HepG2 (cell line): Measurements from ENCODE around the gene COL9A2. TPM values are rescaled to one million over a fixed set of nuclear protein-coding genes. Genes with fewer than 3 reads are reported as not detected.

Experiments
- ERF ChIP-seq: IDR thresholded peaks from 2 replicates; pipeline ENCODE4 v1.6.1; 2018; ENCODE audit warnings: missing biosample characterization, missing genetic modification reagents
- KAT2B ChIP-seq: fragments of 150-350 bp; IDR thresholded peaks from 2 replicates; pipeline ENCODE4 v1.6.1; 2014; ENCODE audit warnings: low read depth, low read length, borderline replicate concordance
- KLF15 ChIP-seq: sonication (generic); formaldehyde crosslinking; IDR thresholded peaks from 2 replicates; pipeline ENCODE4 v1.8.1; 2023; ENCODE audit warnings: borderline replicate concordance, mild to moderate bottlenecking, inconsistent platforms, missing genetic modification reagents, mixed read lengths
- MTF2 ChIP-seq: sonication (generic); formaldehyde crosslinking; IDR thresholded peaks from 2 replicates; pipeline ENCODE4 v1.5.0; 2020; ENCODE audit warnings: missing genetic modification reagents, borderline replicate concordance
- NFYC ChIP-seq: IDR thresholded peaks from 2 replicates; pipeline ENCODE4 v1.6.1; 2016; ENCODE audit warnings: missing genetic modification reagents, missing compliant biosample characterization
- NR2F6 ChIP-seq, 2 experiments: IDR thresholded peaks; 2 replicates each; pipeline ENCODE4 v1.6.1; 2016; ENCODE audit warnings: antibody characterized with exemption in 1 of 2, mild to moderate bottlenecking in 1 of 2
- POLR2A ChIP-seq, 2 experiments: IDR thresholded peaks; 2 replicates each; pipeline ENCODE4 v1.6.1; 2011; ENCODE audit warnings: low read depth in 2 of 2, low read length in 2 of 2, mild to moderate bottlenecking in 1 of 2, moderate library complexity in 1 of 2; ENCODE audit not compliant: insufficient read depth in 1 of 2
- POLR2AphosphoS5 ChIP-seq: IDR thresholded peaks from 2 replicates; pipeline ENCODE4 v1.6.1; 2012; ENCODE audit warnings: low read depth, low read length
- RCOR2 ChIP-seq: IDR thresholded peaks from 2 replicates; pipeline ENCODE4 v1.6.1; 2016; ENCODE audit warnings: missing biosample characterization, missing genetic modification reagents
- SOX13 ChIP-seq, 3 experiments: fragments of 450-650 bp in 1 of 3; sonication (generic) in 1 of 3; formaldehyde crosslinking in 1 of 3; IDR thresholded peaks in 2 of 3; conservative IDR thresholded peaks in 1 of 3; 2 replicates each; pipeline versions ENCODE4 v1.5.0 to v1.6.1; 2016 to 2020; ENCODE audit warnings: antibody characterized with exemption in 1 of 3, mild to moderate bottlenecking in 1 of 3, missing compliant biosample characterization in 1 of 3, missing genetic modification reagents in 1 of 3, moderate library complexity in 1 of 3
- SUZ12 ChIP-seq: fragments of 150-350 bp; IDR thresholded peaks from 2 replicates; pipeline ENCODE4 v1.6.1; 2014; ENCODE audit warnings: low read depth, low read length
- TAF15 ChIP-seq: fragments of 200-400 bp; formaldehyde crosslinking; IDR thresholded peaks from one replicate; pipeline ENCODE4 v1.6.1; 2018; ENCODE audit warnings: mild to moderate bottlenecking, low read depth, low read length; ENCODE audit not compliant: poor library complexity, severe bottlenecking
- ZNF451 ChIP-seq: sonication (generic); formaldehyde crosslinking; IDR thresholded peaks from 2 replicates; pipeline ENCODE4 v1.5.0; 2020; ENCODE audit warnings: mild to moderate bottlenecking, missing genetic modification reagents
- ZNF614 ChIP-seq: IDR thresholded peaks from 2 replicates; pipeline ENCODE4 v1.6.1; 2018; ENCODE audit warnings: missing biosample characterization, missing genetic modification reagents, inconsistent platforms, borderline replicate concordance
- ZNF75D ChIP-seq: sonication (generic); formaldehyde crosslinking; IDR thresholded peaks from 2 replicates; pipeline ENCODE4 v1.8.1; 2023; ENCODE audit warnings: missing genetic modification reagents, mild to moderate bottlenecking, borderline replicate concordance
- ZNF776 ChIP-seq: sonication (generic); formaldehyde crosslinking; IDR thresholded peaks from 2 replicates; pipeline ENCODE4 v1.4.0; 2020; ENCODE audit warnings: mild to moderate bottlenecking, missing genetic modification reagents
- polyA plus RNA-seq, 8 experiments: library from polyadenylated mRNA; depleted of rRNA in 3 of 8; stranded (reverse) in 7 of 8; unstranded in 1 of 8; fragments of >200 nt; fragmentation: Illumina TruSeq in 4 of 8; extraction: Trizol in 4 of 8; gene quantifications; 2 replicates each; pipeline versions ENCODE4 v1.2.1 to v1.2.3, GENCODE V29; 2011 to 2016; ENCODE audit warnings: low read depth in 4 of 8, missing spikeins in 1 of 8, mixed read lengths in 1 of 8; ENCODE audit not compliant: insufficient read depth in 1 of 8
- total RNA-seq, 5 experiments: library from RNA; depleted of rRNA; stranded (reverse); fragments of >200 nt; fragmentation: Illumina TruSeq; extraction: Trizol; gene quantifications; 2 replicates each; pipeline ENCODE4 v1.2.3, GENCODE V29; 2016; ENCODE audit warnings: low read depth in 1 of 5
- TF ChIP-seq, protein P1 (sequence below): sonication (generic); formaldehyde crosslinking; conservative IDR thresholded peaks from 2 replicates; pipeline ENCODE4 v1.5.0; 2020; ENCODE audit warnings: missing genetic modification reagents
- TF ChIP-seq, protein P2 (sequence below): sonication (generic); formaldehyde crosslinking; IDR thresholded peaks from 2 replicates; pipeline ENCODE4 v1.9.0; 2021; ENCODE audit warnings: missing genetic modification reagents, borderline replicate concordance
- TF ChIP-seq, protein P3 (sequence below), 2 experiments: sonication (generic) in 1 of 2; formaldehyde crosslinking in 1 of 2; IDR thresholded peaks; 2 replicates each; pipeline versions ENCODE4 v1.4.0 to v1.6.1; 2016 to 2020; ENCODE audit warnings: borderline replicate concordance in 1 of 2, low read depth in 1 of 2, mild to moderate bottlenecking in 1 of 2, missing genetic modification reagents in 1 of 2

The COL9A2 gene
- total and polyA plus RNA-seq, 2 of the 13 experiments (the other 11 are each of a cell fraction or from before 2014, with no cell fraction given) = 20.2 to 26.9 TPM

DNA sequence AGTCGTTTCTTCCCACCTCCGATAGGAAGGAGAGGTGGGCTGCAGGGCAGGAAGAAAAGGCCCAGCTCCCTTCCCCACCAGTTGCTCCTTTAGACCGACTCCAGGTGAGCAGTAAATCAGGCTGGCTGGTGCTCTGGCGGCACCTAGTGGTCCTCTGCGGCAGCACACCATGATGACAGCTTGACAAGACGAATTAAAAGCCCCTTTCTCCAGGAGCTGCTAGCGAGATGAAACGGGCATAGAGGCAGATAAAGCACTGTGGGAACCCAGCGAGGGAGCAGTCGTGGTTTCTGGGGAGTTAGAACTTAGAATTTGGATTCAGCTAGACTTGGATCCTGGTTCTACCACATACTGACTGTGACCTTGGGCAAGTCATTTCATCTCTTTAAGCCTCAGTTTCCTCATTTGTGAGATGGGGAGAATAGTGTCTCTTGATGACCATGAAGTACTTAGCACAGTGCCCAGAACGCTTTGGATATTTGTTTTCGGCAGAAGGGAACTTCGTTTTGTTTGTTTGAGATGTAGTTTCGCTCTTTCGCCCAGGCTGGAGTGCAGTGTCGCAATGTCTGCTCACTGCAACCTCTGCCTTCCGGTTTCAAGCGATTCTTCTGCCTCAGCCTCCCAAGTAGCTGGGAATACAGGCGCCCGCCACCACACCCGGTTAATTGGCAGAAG lies 21.8 kb upstream of the COL9A2 start (continued):
- TF ChIP-seq, protein P1, sequence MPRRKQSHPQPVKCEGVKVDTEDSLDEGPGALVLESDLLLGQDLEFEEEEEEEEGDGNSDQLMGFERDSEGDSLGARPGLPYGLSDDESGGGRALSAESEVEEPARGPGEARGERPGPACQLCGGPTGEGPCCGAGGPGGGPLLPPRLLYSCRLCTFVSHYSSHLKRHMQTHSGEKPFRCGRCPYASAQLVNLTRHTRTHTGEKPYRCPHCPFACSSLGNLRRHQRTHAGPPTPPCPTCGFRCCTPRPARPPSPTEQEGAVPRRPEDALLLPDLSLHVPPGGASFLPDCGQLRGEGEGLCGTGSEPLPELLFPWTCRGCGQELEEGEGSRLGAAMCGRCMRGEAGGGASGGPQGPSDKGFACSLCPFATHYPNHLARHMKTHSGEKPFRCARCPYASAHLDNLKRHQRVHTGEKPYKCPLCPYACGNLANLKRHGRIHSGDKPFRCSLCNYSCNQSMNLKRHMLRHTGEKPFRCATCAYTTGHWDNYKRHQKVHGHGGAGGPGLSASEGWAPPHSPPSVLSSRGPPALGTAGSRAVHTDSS (CRISPR knock-in tag) = 0 out of 2 replicates have a peak, but pooled peaks have one; percentile 50
- TF ChIP-seq MTF2 (no peak), POLR2A (IDR thresholded peaks at IDR 0.05; ENCODE audit: insufficient read depth in 1 of 2, low read depth in 2 of 2, low read length in 2 of 2) (no peak), ERF (CRISPR knock-in tag) (peak; percentile 43; the same call in 1 of the 2 replicates), ZNF75D (CRISPR knock-in tag) (no peak), POLR2AphosphoS5 (no peak), ZNF614 (no peak), NFYC (no peak), RCOR2 (no peak), ZNF776 (CRISPR knock-in tag) (no peak), KLF15 (CRISPR knock-in tag) (no peak), TAF15 (no peak), SUZ12 (no peak), ZNF451 (CRISPR knock-in tag) (peak; percentile 17; the same call in 1 of the 2 replicates), SOX13 (IDR thresholded peaks at IDR 0.05) (no peak), SOX13 (CRISPR knock-in tag; conservative IDR thresholded peaks at IDR 0.05 in 1 of 2, IDR thresholded peaks at IDR 0.05 in 1 of 2) (peak in 1 of 2 experiments; percentile 3; a peak in 1 of 4 replicates), KAT2B (no peak), NR2F6 (IDR thresholded peaks at IDR 0.05) (no peak), NR2F6 (CRISPR knock-in tag; IDR thresholded peaks at IDR 0.05) (no peak; the same call in 1 of the 2 replicates)
- TF ChIP-seq, protein P2, sequence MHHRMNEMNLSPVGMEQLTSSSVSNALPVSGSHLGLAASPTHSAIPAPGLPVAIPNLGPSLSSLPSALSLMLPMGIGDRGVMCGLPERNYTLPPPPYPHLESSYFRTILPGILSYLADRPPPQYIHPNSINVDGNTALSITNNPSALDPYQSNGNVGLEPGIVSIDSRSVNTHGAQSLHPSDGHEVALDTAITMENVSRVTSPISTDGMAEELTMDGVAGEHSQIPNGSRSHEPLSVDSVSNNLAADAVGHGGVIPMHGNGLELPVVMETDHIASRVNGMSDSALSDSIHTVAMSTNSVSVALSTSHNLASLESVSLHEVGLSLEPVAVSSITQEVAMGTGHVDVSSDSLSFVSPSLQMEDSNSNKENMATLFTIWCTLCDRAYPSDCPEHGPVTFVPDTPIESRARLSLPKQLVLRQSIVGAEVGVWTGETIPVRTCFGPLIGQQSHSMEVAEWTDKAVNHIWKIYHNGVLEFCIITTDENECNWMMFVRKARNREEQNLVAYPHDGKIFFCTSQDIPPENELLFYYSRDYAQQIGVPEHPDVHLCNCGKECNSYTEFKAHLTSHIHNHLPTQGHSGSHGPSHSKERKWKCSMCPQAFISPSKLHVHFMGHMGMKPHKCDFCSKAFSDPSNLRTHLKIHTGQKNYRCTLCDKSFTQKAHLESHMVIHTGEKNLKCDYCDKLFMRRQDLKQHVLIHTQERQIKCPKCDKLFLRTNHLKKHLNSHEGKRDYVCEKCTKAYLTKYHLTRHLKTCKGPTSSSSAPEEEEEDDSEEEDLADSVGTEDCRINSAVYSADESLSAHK (CRISPR knock-in tag) = no peak
- TF ChIP-seq, protein P3, sequence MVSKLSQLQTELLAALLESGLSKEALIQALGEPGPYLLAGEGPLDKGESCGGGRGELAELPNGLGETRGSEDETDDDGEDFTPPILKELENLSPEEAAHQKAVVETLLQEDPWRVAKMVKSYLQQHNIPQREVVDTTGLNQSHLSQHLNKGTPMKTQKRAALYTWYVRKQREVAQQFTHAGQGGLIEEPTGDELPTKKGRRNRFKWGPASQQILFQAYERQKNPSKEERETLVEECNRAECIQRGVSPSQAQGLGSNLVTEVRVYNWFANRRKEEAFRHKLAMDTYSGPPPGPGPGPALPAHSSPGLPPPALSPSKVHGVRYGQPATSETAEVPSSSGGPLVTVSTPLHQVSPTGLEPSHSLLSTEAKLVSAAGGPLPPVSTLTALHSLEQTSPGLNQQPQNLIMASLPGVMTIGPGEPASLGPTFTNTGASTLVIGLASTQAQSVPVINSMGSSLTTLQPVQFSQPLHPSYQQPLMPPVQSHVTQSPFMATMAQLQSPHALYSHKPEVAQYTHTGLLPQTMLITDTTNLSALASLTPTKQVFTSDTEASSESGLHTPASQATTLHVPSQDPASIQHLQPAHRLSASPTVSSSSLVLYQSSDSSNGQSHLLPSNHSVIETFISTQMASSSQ (IDR thresholded peaks at IDR 0.05; ENCODE audit: low read depth) = no peak
- TF ChIP-seq, protein P3 (CRISPR knock-in tag; IDR thresholded peaks at IDR 0.05; ENCODE audit: borderline replicate concordance) = 0 out of 2 replicates have a peak, but pooled peaks have one; percentile 40
